ENCODE results near the gene FGD6.

Gene FGD6

DNA sequence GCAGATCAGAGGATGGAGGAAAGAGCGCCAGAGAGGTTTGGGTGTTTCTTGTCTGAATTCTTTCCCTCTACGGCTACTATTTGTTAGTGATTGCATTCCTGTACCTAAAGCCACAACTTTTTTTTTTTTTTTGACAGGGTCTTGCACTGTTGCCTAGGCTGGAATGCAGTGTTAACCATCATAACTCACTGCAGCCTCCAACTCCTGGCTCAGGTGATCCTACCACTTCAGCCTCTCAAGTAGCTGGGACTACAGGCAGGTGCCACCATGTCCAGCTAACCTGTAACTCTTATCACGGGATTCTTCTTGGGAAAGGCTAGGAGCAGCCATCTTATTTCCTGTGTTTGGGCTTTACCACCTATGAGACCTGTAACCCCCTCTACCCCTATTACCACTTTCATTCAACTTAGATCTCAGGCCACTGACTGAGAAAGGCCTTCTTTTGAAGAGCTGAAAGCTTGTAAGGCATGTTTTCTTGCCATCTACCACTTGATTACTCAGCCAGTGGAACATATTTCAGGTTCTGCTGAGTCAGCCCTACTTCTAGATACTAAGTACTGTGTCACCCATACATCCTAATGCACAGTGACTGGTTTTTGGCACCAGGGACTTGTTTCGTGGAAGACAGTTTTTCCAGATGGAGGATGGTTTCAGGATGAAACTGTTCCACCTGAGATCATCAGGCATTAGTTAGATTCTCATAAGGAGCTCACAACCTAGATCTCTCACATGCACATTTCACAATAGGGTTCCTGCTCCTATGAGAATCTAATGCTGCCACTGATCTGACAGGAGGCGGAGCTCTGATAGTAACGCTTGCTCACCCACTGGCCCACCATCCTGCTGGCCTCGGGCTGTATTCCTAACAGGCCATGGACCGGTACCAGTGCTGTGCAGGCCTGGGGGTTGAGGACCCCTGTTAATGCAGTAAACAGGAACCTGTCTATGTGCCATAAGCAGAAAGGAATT is 7.2 kb upstream of the FGD6 start:
- H3K9me2 ChIP-seq (replicated peaks; ENCODE audit: insufficient read depth, low read length), result no peaks in the 10 kb centered on the region
- no peak overlapping the region for H3K9ac ChIP-seq (ENCODE audit: low read length)
- 0 out of 2 replicates have a peak, but pooled peaks cover 6% of the 10 kb centered on the region for H3F3A ChIP-seq (ENCODE audit: insufficient read depth)
- no peak overlapping the region for H2AFZ ChIP-seq (ENCODE audit: low read depth, low read length, severe bottlenecking)
- H3K4me3 ChIP-seq (ENCODE audit: insufficient read depth, low read length, poor library complexity, severe bottlenecking), result no peak overlapping the region
- no peaks in the 10 kb centered on the region for H3K36me3 ChIP-seq (ENCODE audit: low read length)
- no peak overlapping the region for H3K4me2 ChIP-seq (ENCODE audit: low read depth, low read length, poor library complexity, severe bottlenecking)
- H3K79me2 ChIP-seq (ENCODE audit: insufficient read depth, low read length), result peaks cover 99% of the 10 kb centered on the region
- no peaks in the 10 kb centered on the region for H3K27me3 ChIP-seq (ENCODE audit: low read length)
- no peaks in the 10 kb centered on the region for H3K9me3 ChIP-seq (ENCODE audit: insufficient read depth, low read length)
- no peaks in the 10 kb centered on the region for H4K20me1 ChIP-seq (ENCODE audit: low read depth, low read length)
- TF ChIP-seq, protein P1, sequence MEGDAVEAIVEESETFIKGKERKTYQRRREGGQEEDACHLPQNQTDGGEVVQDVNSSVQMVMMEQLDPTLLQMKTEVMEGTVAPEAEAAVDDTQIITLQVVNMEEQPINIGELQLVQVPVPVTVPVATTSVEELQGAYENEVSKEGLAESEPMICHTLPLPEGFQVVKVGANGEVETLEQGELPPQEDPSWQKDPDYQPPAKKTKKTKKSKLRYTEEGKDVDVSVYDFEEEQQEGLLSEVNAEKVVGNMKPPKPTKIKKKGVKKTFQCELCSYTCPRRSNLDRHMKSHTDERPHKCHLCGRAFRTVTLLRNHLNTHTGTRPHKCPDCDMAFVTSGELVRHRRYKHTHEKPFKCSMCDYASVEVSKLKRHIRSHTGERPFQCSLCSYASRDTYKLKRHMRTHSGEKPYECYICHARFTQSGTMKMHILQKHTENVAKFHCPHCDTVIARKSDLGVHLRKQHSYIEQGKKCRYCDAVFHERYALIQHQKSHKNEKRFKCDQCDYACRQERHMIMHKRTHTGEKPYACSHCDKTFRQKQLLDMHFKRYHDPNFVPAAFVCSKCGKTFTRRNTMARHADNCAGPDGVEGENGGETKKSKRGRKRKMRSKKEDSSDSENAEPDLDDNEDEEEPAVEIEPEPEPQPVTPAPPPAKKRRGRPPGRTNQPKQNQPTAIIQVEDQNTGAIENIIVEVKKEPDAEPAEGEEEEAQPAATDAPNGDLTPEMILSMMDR (IDR thresholded peaks at IDR 0.05; ENCODE audit: insufficient read depth, low read length, poor library complexity, severe bottlenecking), result no peak
- TF ChIP-seq EZH2phosphoT487 (conservative IDR thresholded peaks at IDR 0.05; ENCODE audit: low read length), result no peak
- H3K27ac ChIP-seq (ENCODE audit: low read depth, low read length), result no peak overlapping the region

DNA sequence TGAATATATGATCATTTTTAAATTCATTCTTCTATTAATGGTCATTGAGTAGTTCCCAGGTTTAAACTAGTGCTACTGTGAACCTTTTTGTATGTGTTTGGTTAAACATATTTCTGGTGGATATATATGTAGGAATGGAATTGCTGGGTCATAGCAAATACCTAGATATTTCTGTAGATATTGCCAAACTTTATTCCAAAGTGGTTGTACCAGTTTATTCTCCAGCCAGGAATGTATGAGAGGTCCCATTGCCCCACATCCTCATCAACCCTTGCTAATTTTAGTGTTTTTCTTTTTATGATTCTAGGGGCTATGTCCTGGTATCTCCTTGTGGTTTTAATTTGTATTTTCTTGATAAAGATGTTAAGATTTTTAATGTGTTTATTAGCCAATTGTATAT is 3.5 kb upstream of the FGD6 start:
- Histone ChIP-seq H4K20me1 (ENCODE audit: low read depth, low read length) (no peaks in the 10 kb centered on the region), H2AFZ (ENCODE audit: low read depth, low read length, severe bottlenecking) (no peak overlapping the region), H3K27me3 (ENCODE audit: low read length) (no peaks in the 10 kb centered on the region), H3K9me2 (replicated peaks; ENCODE audit: insufficient read depth, low read length) (no peaks in the 10 kb centered on the region), H3K9ac (ENCODE audit: low read length) (no peak overlapping the region), H3K79me2 (ENCODE audit: insufficient read depth, low read length) (peaks cover 83% of the 10 kb centered on the region), H3K4me2 (ENCODE audit: low read depth, low read length, poor library complexity, severe bottlenecking) (peak overlapping the region; percentile 79), H3K27ac (ENCODE audit: low read depth, low read length) (no peak overlapping the region), H3K36me3 (ENCODE audit: low read length) (no peaks in the 10 kb centered on the region), H3K4me3 (ENCODE audit: insufficient read depth, low read length, poor library complexity, severe bottlenecking) (no peak overlapping the region), H3F3A (ENCODE audit: insufficient read depth) (peaks cover 14% of the 10 kb centered on the region), H3K9me3 (ENCODE audit: insufficient read depth, low read length) (no peaks in the 10 kb centered on the region)
- TF ChIP-seq, protein P1 (IDR thresholded peaks at IDR 0.05; ENCODE audit: insufficient read depth, low read length, poor library complexity, severe bottlenecking), result no peak
- no peak for TF ChIP-seq EZH2phosphoT487 (conservative IDR thresholded peaks at IDR 0.05; ENCODE audit: low read length)

DNA sequence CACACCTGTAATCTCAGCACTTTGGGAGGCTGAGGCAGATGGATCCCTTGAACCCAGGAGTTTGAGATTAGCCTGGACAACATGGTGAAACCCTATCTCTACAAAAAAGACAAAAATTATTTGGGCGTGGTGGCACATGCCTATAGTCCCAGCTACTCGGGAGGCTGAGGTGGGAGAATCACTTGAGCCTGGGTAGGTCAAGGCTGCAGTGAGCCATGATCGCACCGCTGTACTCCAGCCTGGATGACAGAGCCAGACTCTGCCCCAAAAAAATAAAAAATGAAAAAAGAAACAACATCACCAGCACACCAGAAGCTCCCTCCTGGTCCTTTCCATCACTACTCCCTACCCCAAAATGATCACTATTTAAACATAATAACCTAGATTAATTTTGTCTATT is 2.9 kb upstream of the FGD6 start:
- no peak overlapping the region for H3K9ac ChIP-seq (ENCODE audit: low read length)
- peaks cover 78% of the 10 kb centered on the region for H3K79me2 ChIP-seq (ENCODE audit: insufficient read depth, low read length)
- H4K20me1 ChIP-seq (ENCODE audit: low read depth, low read length), result no peaks in the 10 kb centered on the region
- no peaks in the 10 kb centered on the region for H3K27me3 ChIP-seq (ENCODE audit: low read length)
- H3K4me3 ChIP-seq (ENCODE audit: insufficient read depth, low read length, poor library complexity, severe bottlenecking), result no peak overlapping the region
- H3K4me2 ChIP-seq (ENCODE audit: low read depth, low read length, poor library complexity, severe bottlenecking), result peak overlapping the region; percentile 79
- H2AFZ ChIP-seq (ENCODE audit: low read depth, low read length, severe bottlenecking), result no peak overlapping the region
- no peaks in the 10 kb centered on the region for H3K9me3 ChIP-seq (ENCODE audit: insufficient read depth, low read length)
- TF ChIP-seq, protein P1 (IDR thresholded peaks at IDR 0.05; ENCODE audit: insufficient read depth, low read length, poor library complexity, severe bottlenecking), result no peak
- TF ChIP-seq EZH2phosphoT487 (conservative IDR thresholded peaks at IDR 0.05; ENCODE audit: low read length), result no peak
- H3K36me3 ChIP-seq (ENCODE audit: low read length), result no peaks in the 10 kb centered on the region
- H3K9me2 ChIP-seq (replicated peaks; ENCODE audit: insufficient read depth, low read length), result no peaks in the 10 kb centered on the region
- no peak overlapping the region for H3K27ac ChIP-seq (ENCODE audit: low read depth, low read length)
- H3F3A ChIP-seq (ENCODE audit: insufficient read depth), result peaks cover 18% of the 10 kb centered on the region

All from SU-DHL-6 (cell line).